K562 (cell line): ENCODE results near the gene XRN2. TPM values are rescaled to one million over a fixed set of nuclear protein-coding genes. Genes with fewer than 3 reads are reported as not detected.

Experiments used
- CBFA2T3 ChIP-seq: fragments of 450-650 bp; IDR thresholded peaks from 2 replicates; pipeline ENCODE4 v1.6.1; 2017
- GMEB1 ChIP-seq: fragments of 250-450 bp; sonication (Bioruptor Pico); IDR thresholded peaks from 2 replicates; pipeline ENCODE4 v1.4.0; 2020; ENCODE audit warnings: mild to moderate bottlenecking
- MYC ChIP-seq, 2 experiments: fragments of 250-450 bp in 1 of 2; sonication (Bioruptor Pico) in 1 of 2; IDR thresholded peaks; 2 replicates each; pipeline versions ENCODE4 v1.5.1 to v1.6.1; 2012 to 2021; ENCODE audit warnings: low read depth in 2 of 2, borderline replicate concordance in 1 of 2, improper control_type of control experiment in 1 of 2, low read length in 1 of 2, mild to moderate bottlenecking in 1 of 2, moderate library complexity in 1 of 2
- NR2C2 ChIP-seq, 2 experiments: fragments of 200-800 bp in 1 of 2; sonication (Bioruptor generic) in 1 of 2; sonication (generic) in 1 of 2; formaldehyde crosslinking in 1 of 2; IDR thresholded peaks; 2 replicates each; pipeline versions ENCODE4 v1.6.1 to v1.8.0; 2016 to 2022; ENCODE audit warnings: mild to moderate bottlenecking in 1 of 2, missing compliant biosample characterization in 1 of 2, missing genetic modification characterization in 1 of 2, missing genetic modification reagents in 1 of 2
- PHF8 ChIP-seq: fragments of 200-600 bp; sonication (generic); IDR thresholded peaks from 2 replicates; pipeline ENCODE4 v1.6.1; 2012; ENCODE audit warnings: mixed run types, mild to moderate bottlenecking, inconsistent platforms, low read length, moderate library complexity, borderline replicate concordance
- RUNX1 ChIP-seq: sonication (generic); IDR thresholded peaks from 2 replicates; pipeline ENCODE4 v1.6.1; 2016; ENCODE audit warnings: antibody characterized with exemption, low read depth
- SUPT5H ChIP-seq: fragments of 450-650 bp; IDR thresholded peaks from 2 replicates; pipeline ENCODE4 v1.6.1; 2016
- ZNF239 ChIP-seq: fragments of 250-450 bp; sonication (Bioruptor Pico); IDR thresholded peaks from 2 replicates; pipeline ENCODE4 v1.4.0; 2020; ENCODE audit warnings: mild to moderate bottlenecking
- ZNF407 ChIP-seq: fragments of 450-650 bp; IDR thresholded peaks from 2 replicates; pipeline ENCODE4 v1.6.1; 2016; ENCODE audit warnings: low read depth
- ZNF830 ChIP-seq: fragments of 250-450 bp; sonication (Bioruptor Pico); IDR thresholded peaks from 2 replicates; pipeline ENCODE4 v1.5.0; 2021; ENCODE audit warnings: mild to moderate bottlenecking
- polyA plus RNA-seq, 8 experiments: library from polyadenylated mRNA; depleted of rRNA in 4 of 8; stranded (reverse) in 5 of 8; unstranded in 3 of 8; fragments of >200 nt; fragmentation: Nextera tagmentation in 2 of 8; fragmentation: Illumina TruSeq in 1 of 8; extraction: Ambion mirVana in 2 of 8; extraction: Trizol in 1 of 8; gene quantifications; 2 replicates each; pipeline versions ENCODE4 v1.2.1 to v1.2.3, GENCODE V29; 2011 to 2014; ENCODE audit warnings: inconsistent platforms in 1 of 8, missing spikeins in 1 of 8
- total RNA-seq, 7 experiments: library from RNA; depleted of rRNA in 6 of 7; stranded (reverse); fragments of >200 nt in 6 of 7; fragmentation: Illumina TruSeq in 2 of 7; extraction: Trizol in 2 of 7; gene quantifications; 2 replicates each; pipeline versions ENCODE4 v1.2.1 to v1.2.3, GENCODE V29; 2011 to 2021; ENCODE audit warnings: low replicate concordance in 1 of 7

Gene XRN2
- total and polyA plus RNA-seq, 9 of the 15 experiments (the other 6 are each of a cell fraction or from before 2014, with no cell fraction given): 41.8 to 67.3 (median 51.4) TPM

- TF ChIP-seq ZNF407 (no peak), RUNX1 (no peak), ZNF239 (CRISPR knock-in tag) (no peak), ZNF830 (CRISPR knock-in tag) (no peak), SUPT5H (no peak), GMEB1 (no peak), NR2C2 (CRISPR knock-in tag; IDR thresholded peaks at IDR 0.05) (no peak), NR2C2 (tag; IDR thresholded peaks at IDR 0.05) (no peak), MYC (IDR thresholded peaks at IDR 0.05; ENCODE audit: low read depth, low read length) (no peak), MYC (CRISPR knock-in tag; IDR thresholded peaks at IDR 0.05; ENCODE audit: borderline replicate concordance, low read depth) (no peak), CBFA2T3 (no peak), PHF8 (no peak)
Observed at GRCh38 chr20:21312813-21313474, 9.8 kb downstream of the XRN2 start (continued).
